Stimulated activated CD8-positive, alpha-beta memory T cell treated with anti-CD3 and anti-CD28 coated beads, Interleukin-4, amount 100 ng/mL, for 4 hours (primary cell): Measurements from ENCODE around the gene DPM2.

ENCODE experiments used
- DNase-seq, 2 donors: peaks; one replicate each; pipeline ENCODE4 v3.0.0-alpha.2; 2020; ENCODE audit warnings: low read depth in 2 of 2, low spot score in 1 of 2

The DPM2 gene, protein sequence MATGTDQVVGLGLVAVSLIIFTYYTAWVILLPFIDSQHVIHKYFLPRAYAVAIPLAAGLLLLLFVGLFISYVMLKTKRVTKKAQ

DNA sequence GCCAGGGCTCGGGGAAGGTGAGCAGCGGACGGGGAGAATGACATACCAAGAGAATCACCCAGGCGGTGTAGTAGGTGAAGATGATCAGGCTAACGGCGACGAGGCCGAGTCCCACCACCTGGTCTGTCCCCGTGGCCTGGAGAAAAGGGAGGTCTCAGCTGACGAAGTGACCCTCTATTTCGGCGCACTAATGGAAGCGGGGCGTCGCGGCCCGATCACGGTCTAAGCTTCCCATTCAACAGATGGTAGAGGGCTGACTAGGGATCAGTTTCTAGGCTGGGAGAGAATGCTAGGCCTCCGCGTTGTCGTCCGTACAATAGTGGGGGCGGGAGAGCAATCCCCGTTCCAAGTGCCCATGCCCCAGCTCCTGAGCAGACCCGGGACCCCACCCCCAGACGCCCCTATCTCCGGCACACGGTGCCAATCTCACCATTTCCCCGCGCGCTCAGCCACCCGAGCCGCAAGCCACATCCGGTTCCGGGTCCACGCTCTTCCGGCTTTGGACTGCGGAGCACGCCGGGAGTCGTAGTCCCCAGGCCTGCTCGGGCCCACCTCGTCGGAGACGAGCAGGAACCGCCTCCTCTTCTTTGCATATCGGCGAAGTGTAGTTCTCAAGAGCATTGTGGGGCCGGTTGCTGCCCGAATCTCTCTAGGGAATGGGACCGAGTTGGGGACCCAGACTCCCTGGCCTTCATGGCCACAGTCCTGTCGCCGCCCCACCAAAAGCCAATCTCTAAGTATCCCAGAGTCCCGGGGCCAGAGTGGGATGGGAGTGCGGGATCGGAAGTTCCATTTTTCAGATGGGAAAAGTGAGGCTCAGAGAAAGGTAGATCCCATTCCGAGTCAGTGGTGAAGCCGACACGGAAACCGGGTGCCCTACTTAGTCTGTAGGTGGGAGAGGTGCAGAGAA, at the start of gene DPM2:
Gene DPM2, minus strand, starts transcription at position 467 of the 910 bp plus-strand sequence. Its CDS starts 34 bp downstream, at position 433.
- DNase-seq, result peak; percentile 49 to 68

DNA sequence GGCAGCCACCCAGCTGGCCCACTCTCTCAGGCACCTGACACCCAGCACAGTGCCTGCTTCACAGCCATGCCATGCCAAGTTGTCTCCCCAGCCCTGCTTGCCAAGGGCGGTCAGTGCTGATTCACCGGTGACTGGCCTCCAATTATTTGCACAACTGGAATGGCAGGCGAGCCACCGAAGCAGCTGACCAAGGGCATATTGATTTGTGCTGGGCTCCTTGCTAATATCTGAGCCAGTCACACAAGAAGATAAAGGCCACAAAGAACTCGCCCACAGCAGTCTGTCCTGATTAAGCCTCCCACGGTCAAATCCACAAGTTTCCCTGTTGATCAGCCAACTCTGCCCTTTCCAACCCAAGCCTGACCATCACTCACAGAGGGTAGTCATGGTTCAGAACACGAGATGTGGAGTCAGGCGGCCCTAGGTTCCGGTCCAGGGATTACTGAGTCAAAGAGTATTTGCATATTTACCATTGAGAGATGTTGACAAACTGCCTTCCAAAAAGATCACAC, 49.5 kb upstream of the DPM2 start:
- DNase-seq, result no peak

DNA sequence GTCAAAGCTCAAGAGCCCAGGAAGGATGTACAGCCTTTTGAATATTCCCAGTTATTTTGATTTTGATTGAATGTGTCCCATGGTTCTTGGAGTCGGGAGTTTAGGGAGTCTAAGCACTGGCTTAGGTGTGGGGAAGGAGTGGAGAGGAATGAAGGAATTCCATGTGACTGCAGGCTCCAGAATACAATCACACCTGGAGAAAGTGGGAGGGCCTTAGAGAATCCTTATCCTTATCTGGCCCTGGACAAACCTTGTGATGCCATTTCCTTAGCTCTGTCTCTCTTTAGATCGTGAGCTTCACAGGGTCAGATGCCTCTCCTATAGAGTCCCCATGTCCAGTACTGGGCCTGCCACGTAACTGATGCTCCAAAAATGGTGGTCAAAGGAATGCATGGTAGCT, 47.4 kb upstream of the DPM2 start:
- no peak for DNase-seq

DNA sequence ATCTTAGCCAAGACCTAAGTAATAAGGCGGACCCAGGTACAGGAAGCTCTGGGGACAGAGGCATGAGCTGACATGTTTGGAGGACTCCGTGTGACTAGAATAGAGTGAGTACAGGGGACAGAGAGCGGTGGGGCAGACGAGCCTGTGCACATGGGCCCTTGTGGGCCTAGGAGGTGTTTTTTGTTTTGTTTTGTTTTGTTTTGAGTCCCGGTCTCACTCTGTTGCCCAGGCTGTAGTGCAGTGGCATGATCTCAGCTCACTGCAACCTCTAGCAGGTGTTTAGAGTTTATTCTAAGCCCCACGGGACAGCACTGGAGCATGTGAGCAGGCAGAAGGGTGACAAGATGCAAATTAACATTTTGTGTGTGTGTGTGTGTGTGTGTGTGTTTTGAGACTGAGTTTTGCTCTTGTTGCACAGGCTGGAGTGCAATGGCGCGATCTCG, 46.2 kb upstream of the DPM2 start:
- DNase-seq, result no peak

DNA sequence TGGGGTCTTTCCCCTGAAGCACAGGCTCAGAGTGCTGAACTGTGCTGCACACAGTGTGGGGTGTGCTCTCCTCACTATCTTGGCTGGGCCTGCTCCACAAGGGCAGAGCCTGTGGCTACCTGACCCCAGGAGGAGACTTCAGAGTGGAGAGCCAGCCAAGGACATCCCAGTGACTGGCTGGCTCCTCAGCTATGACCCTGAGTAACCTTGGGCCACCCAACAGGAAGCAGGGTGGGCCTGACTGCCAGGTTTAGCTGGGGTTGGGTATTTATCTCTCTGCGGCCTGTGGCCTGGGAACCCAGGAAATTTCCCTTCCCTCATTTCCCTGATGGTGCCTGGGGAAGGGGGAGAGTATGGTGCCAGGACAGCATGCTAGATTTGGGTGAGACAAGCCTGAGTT, 45.3 kb upstream of the DPM2 start:
- no peak for DNase-seq

DNA sequence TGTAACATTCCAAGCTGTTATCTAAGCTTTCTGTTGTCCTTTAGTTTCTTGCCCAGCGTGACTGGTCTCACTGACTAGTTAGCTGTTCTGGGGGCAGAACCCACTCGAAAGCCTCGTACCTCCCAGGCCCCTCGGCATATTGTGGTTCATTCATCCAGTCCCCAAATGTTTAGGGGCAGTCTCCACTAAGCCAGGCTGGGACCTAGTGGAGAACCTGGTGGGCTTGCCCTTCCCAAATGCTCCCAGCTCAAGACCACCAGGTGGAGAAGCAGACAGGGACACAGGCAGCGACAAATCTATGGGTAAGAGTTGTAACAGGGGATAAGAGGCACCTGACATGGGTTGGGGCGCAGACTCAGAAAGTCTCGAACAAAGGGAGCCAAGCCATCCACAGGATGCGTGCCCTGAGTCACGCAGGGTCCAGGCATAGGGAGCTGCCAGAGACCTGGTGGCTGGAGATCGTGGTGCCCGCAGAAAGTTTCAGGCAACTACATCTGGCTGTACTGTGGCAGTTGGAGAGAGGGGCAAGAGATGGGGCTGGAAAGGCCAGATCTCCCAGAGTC, 44.0 kb upstream of the DPM2 start:
- DNase-seq, result no peak

DNA sequence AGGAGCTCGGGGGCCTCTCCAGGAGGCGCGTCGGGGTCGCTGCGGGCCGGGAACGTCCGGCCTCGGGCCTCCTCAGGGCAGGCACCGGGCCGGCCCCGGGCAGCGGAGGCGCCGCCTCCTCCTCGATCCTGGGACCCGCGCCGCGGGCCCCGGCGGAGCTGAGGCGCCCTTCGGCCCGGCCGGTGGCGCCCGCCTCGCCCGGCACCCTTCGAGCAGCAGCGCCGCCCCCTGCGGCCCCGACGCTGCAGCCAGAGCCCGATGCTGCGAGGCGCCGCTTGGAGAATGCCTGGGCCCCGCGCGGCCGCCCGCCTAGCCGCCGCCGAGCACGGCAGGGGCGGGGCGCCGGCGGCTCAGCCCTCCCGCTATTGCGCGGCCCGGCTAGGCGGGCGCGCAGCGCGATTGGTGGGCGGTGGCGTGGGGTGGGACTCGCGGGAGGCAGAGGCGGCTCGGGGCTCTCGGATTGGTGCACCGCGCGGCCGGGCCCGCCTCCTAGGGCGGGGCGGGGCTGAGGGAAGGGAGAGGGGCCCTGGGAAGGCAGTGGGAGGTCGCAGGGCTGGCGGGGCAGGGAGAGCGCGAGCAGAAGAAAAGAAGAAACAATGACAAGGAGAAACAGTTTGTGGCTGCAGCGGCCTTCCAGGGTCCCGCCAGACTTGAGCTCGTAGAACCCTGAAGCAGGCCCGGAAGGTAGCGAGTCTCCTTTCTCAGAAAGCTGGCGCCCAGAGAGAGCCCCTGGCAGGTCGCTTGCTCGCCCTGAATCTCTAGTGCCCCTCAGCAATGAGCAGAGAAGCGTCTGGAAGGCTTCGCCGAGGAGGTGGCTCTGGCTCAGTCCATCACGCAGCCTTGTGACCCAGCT, 43.3 kb upstream of the DPM2 start, which contains the start of gene EEIG1:
Gene EEIG1, minus strand, starts transcription at position 284 of the 853 bp plus-strand sequence. CDS start 852 bp downstream, outside the sequence.
- peak; percentile 87 to 95 for DNase-seq

DNA sequence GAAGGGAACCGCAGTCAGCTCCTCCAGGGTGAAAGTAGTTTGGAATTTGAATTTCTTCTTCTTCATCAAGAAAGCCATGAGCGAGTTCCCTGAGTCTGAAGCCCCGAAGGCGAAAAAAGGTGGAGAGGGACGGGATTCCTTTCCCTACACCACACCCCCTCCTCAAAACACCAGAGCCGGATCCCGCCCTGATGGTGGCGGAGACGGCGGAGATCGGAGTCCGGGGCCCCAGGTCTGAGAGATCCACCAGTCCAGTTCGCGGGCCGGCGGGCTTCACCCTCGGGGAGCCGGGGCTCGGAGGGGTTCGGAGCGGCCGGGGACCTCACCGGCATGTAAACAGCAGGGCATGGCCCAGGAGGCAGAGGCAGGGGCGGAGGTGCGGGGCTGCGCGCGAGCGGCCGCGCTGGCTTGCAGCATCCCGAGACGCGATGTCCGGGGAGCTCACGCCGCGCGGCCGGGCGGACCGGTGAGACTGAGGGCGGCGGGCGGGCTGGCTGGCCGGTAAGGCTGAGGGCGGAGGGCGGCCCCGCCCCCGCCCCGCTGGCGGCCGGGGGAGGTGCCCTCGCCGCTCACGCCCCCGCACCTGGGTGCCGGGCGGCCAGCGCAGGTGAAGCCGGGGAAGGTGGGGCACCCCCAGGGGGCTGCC, 42.5 kb upstream of the DPM2 start:
- DNase-seq, result no peak

DNA sequence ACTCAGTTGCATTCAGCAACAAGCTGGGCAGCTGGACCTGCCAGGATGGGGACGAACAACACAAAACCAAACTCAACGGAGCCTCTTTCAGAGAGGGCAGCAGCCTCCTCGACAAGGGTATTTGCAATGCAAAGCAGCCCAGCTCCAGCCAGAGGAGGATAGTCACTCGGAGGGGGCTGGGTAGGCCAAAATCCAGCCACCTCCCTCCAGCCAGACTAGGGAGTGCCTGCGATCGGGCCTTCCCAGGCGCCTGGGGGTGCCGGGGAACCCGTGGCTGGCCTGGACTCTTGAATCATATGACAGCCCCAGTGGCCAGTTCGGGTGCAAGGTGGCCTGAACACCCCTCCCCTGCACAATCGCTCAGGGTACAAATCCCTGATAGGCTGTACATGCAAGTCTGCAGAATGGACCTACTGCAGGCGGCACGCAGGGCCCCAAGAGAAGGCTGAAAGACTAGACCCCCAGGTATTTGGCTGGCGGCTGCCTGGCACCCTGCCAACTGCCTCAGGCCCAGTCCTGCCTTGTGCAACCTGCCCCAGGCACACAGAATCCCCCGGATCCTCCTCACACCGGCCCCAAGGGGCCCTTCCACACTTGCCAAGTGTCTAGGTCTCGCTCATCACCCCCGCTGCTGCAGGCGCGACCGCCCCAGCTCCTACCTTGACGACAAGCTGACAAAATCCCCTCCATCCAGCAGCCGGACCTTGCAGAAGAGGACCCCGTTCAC, 41.8 kb upstream of the DPM2 start:
- DNase-seq, result no peak

DNA sequence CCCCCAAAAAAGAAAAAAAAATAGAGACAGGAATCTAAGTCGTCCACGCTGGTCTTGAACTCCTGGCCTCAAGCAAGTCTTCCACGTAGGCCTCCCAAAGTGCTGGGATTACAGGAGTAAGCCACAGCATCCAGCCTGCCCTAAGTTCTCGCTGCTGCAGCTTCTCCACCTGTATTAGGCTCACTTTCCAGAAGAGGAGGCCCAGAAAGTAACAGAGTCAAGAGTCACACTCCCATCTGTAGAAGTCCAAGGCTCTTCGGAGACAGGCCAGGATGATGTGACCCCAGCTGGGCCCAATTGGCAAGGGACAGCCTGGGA, 41.3 kb upstream of the DPM2 start:
- DNase-seq, result no peak

DNA sequence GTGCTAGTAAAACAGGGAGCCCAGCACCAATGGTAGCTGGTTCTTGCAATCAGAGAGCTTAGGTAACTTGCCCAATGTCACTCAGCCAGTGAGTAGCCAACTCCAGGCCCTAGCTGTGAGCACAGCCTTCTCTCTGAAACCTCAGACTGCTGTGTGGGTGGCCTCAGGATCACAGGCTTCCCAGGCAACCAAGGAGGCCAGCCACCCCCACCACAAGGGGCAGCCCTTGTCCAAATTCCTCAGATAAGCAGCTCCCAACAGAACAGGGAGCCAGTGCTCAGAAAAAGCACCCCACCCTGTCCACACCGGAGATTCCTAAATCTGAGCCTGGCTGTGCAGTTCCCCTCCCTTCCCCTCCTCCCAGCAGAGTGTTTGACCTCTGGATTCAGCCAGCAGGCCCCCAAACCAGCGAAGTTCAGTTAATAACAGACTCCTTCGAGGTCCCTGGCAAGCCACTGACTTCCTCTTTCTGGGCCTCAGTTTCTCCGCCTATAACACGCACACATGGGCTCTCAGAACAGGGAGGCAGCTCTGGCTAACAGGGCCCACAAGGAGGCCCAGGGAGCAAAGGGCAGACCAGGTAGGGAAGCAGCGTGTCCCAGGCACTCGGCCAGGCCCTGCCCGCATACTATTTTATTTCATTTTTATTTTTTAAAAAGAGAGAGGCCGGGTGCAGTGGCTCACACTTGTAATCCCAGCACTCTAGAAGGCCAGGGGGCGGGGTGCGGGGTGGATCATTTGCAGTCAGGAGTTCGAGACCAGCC, 40.4 kb upstream of the DPM2 start:
- no peak for DNase-seq

DNA sequence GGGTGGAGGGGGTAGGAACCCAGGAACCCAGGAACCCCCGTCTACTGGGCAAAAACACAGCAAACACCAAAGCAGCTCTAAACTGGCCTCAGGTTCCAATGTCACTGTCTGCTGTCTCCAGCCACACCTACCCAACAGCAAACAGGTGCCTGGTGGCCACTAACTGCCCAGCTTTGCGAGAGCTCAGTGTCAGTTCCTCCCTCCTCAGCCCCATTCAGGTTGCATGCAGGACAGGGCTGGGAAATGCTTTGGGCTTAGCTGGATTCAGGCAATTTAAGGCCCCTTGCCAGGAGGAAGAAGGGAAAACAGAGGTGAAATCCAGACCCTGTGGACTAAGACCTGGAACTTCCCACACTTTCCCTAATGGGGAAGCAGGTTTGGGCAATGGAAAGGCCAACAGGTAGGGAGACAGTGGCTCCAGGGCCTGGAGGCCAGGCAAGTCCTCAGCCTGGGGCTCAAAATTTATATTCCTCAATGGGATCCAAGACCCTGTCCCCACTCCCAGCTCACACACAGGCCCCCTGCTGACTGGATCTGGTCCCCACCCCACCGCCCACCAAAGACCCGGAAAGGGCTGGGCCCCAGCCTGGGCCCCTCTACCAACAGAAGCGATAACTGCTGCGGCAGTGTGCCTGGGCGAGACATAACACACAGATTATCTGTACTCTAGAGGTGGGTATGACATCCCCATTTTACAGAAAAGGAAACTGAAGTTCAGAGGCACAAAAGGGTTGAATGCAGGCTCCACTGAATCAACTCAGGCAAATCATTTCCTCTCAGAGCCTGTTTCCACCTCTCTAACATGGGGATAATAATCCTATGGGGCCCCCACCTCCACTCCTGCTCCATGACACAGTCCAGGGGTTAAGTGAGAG, 39.6 kb upstream of the DPM2 start:
- no peak for DNase-seq

DNA sequence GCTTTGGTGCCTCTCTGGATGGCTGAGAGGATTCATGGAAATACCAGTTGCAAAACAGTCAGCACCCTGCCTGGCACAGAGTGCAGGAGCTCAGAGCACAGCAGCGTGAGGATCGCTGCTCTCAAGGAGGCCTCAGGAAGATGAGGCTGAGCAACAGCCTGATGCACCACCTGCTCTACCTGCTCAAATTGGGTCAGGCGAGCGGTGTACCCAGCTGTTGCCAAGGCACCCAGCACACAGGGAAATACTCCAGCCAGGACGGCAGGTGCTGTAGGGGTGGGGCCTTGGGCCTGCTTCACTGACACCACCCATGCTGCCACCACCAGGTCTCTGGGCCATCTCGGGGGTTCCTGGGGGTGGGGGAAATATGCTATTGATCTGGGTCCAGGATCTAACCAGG, 38.8 kb upstream of the DPM2 start:
- no peak for DNase-seq

DNA sequence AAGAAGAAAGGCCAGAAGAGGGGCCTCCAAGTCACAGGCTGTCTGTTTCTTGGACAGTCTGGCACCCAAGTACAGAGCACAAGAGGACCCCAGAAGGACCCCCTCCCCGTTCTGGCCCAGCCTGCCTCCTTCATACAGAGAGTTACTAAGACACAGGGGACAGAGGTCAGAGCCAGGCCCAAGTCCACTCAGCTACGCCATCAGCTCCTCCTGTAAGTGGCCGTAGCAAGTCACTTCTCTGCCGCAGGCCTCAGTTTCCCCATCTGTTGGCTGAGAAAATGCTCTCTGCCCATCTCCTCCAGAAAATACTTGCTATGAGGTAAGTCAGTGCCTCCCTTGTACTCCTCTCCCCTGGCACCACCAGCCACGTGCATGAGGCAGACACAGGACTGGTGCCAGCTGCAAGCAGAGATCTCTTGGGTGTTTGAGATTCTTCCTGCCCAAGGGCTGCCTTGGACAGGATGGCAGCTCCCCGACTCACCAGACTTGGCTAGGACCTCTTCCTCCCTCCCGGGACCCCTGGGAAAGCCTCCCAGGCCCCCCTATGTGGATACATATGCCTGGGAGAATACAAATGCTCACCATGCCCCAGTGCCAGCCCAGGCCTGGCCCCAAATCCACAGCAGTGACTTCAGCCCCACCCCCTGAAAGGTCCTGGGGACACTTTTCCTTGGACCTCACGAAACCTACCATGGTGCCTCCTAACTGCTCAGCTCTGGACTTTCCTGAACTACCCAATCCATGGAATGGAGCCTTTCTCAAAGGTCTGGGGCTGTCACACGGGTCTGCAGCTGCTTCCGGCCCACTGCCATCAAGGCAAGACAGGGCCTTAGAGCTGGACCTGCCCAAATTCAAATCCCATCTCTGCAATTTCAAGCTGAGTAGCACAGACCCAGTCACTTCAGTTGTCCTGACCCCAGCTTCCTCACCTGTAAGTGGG, 38.0 kb upstream of the DPM2 start:
- DNase-seq, result no peak

DNA sequence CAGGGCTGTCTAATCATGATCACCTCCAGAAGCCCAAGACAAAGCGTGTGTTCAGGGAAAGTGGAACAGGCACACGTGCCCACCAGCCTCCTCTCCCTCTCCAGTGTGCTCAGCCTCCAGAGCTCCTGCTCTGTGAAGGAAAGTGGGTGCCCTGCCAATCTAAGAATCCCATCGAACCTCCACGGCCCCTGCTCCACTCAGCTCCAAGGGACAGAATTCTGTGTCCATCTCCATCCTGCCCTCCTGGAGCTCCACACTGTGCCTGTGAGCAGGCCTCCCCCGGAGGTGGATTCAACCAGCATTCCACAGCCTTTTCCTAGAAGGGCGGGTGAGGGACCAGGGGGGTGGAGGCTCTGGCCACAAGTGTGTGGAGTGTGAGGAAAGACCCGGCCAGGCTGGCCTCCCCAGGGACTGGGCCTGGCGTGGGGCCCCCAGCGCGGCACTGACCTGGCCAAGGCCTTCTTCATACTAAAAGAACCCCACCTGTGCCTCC, 37.2 kb upstream of the DPM2 start:
- DNase-seq, result no peak

DNA sequence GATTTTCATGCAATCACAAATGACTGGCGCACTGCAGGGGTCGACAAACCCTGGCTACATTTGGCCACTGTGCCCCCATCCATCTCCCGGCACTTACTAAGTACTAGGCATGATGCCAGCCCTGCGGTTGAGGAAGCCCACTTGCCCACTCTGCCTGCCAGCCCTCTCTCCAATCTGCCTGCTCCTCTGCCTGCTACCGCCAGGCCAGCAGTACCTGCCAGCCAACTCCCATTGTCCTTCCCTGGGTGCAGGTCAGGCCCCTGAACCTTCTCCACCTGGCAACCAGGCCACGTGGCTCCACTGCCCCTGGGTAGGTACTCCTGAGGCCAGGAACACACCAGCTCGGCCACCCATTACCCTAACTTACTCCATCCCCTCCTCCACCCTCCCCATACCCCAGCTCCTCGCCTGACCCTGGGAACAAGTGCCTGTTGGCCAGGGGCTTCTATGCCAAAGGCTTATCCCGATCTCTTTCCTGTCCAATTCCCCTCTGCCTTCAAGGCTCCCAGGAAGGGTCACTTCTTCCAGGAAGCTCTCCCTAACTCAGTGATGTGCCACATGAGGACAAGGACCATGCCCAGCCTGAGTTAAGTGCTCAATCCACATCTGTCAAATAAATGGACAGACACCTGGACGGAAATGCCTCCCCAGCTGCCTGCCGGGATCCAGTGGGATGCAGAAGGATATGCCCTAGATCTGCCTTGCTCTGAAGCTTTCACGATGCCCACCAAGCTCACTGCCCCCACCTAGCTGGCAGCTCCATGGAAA, 36.5 kb upstream of the DPM2 start:
- DNase-seq, result no peak
